AG04450 (cell line): ENCODE data around the gene TAF11L2. TPM values are rescaled to one million over a fixed set of nuclear protein-coding genes. Genes with fewer than 3 reads are reported as not detected.
"Not testable (repeated sequence)": the region's sequence is repeated elsewhere in the genome, so short reads cannot be mapped to it uniquely, and the experiment has no call there.

Experiments used
- CTCF ChIA-PET: fragments of 300-600, 350-600 bp; formaldehyde crosslinking; extraction: SDS; loops from one replicate; lab custom pipeline; 2022; ENCODE audit warnings: antibody characterized with exemption, inconsistent platforms; lab: Charles Lee
- POLR2A ChIA-PET: fragments of 350-600 bp; formaldehyde crosslinking; extraction: SDS; loops from one replicate; lab custom pipeline; 2021; ENCODE audit warnings: antibody characterized with exemption, inconsistent platforms; lab: Yijun Ruan, JAX
- DNase-seq: peaks from one replicate; pipeline ENCODE4 v3.0.0-alpha.2; 2011; ENCODE audit warnings: low read depth, low spot score
- H3K27ac ChIP-seq: one replicate; pipeline ENCODE4 v1.5.1; 2012; ENCODE audit warnings: low read depth, low read length, control low read depth
- H3K27me3 ChIP-seq: one replicate; pipeline ENCODE4 v1.6.0; 2012; ENCODE audit warnings: low read length; ENCODE audit not compliant: control insufficient read depth, insufficient read depth
- H3K4me3 ChIP-seq: 2 replicates; pipeline ENCODE4 v1.5.1; 2011; ENCODE audit warnings: mild to moderate bottlenecking, low read depth, low read length, control low read depth
- H3K9me3 ChIP-seq: 2 replicates; pipeline ENCODE4 v1.5.1; 2012; ENCODE audit warnings: low read length; ENCODE audit not compliant: control insufficient read depth, insufficient read depth
- CTCF ChIP-seq: IDR thresholded peaks from 2 replicates; pipeline ENCODE4 v1.5.1; 2011; ENCODE audit warnings: low read depth, low read length, control low read depth, inconsistent platforms
- polyA plus RNA-seq: library from polyadenylated mRNA; depleted of rRNA; stranded (reverse); fragments of >200 nt; gene quantifications from 2 replicates; pipeline ENCODE4 v1.2.3, GENCODE V29; 2011

Gene TAF11L2
- polyA plus RNA-seq, 1 experiment, result not detected

GRCh38 chr5:17481378-17481777 is 16.7 kb upstream of the TAF11L2 start:
- no peak for TF ChIP-seq CTCF
- H3K27ac ChIP-seq, result no peak overlapping the region
- H3K9me3 ChIP-seq, result no peaks in the 10 kb centered on the region
- CTCF ChIA-PET, result no interaction called here
- no peak for DNase-seq
- peaks cover 4% of the 10 kb centered on the region for H3K27me3 ChIP-seq
- POLR2A ChIA-PET, result no interaction called here
- H3K4me3 ChIP-seq, result no peak overlapping the region

GRCh38 chr5:17482790-17483189 is 15.2 kb upstream of the TAF11L2 start:
- H3K27ac ChIP-seq, result no peak overlapping the region
- no peak for TF ChIP-seq CTCF
- no peak for DNase-seq
- H3K9me3 ChIP-seq, result no peaks in the 10 kb centered on the region
- no peak overlapping the region for H3K4me3 ChIP-seq
- CTCF ChIA-PET, result no interaction called here
- H3K27me3 ChIP-seq, result peaks cover 4% of the 10 kb centered on the region
- POLR2A ChIA-PET, result interaction anchor here (0.7 kb wide), 1 partner anchor 168 kb away, joined by 6 read pairs; no protein-coding TSS in a partner anchor

- POLR2A ChIA-PET, H3K27ac ChIP-seq, CTCF ChIA-PET: not testable (repeated sequence)
Measured at GRCh38 chr5:17486464-17487173, 11.4 kb upstream of the TAF11L2 start.

GRCh38 chr5:17487174-17487512 is 10.9 kb upstream of the TAF11L2 start:
- POLR2A ChIA-PET, result no interaction called here

More at GRCh38 chr5:17486464-17487173, 11.4 kb upstream of the TAF11L2 start:
- H3K4me3 ChIP-seq, DNase-seq, H3K9me3 ChIP-seq, H3K27me3 ChIP-seq: not testable (repeated sequence)

GRCh38 chr5:17491257-17491656 is 6.8 kb upstream of the TAF11L2 start:
- DNase-seq, POLR2A ChIA-PET, H3K9me3 ChIP-seq, H3K4me3 ChIP-seq, H3K27ac ChIP-seq, H3K27me3 ChIP-seq: not testable (repeated sequence)
- CTCF ChIA-PET, result interaction anchor here (0.7 kb wide), 1 partner anchor 242 kb away, joined by 3 read pairs; no protein-coding TSS in a partner anchor

More at GRCh38 chr5:17487174-17487512, 10.9 kb upstream of the TAF11L2 start:
- Histone ChIP-seq H3K9me3 (peaks cover 7% of the 10 kb centered on the region; the same call in 1 of the 2 replicates), H3K27ac (no peak overlapping the region), H3K4me3 (no peak overlapping the region), H3K27me3 (peaks cover 5% of the 10 kb centered on the region)
- no peak for DNase-seq
- no peak for TF ChIP-seq CTCF
- CTCF ChIA-PET, result no interaction called here

- CTCF ChIA-PET, result no interaction called here
- Histone ChIP-seq H3K27me3 (peaks cover 3% of the 10 kb centered on the region), H3K9me3 (peaks cover 7% of the 10 kb centered on the region; the same call in 1 of the 2 replicates), H3K4me3 (no peak overlapping the region), H3K27ac (no peak overlapping the region)
- POLR2A ChIA-PET, result no interaction called here
- no peak for DNase-seq
- no peak for TF ChIP-seq CTCF
Measured at GRCh38 chr5:17492770-17493169, 5.3 kb upstream of the TAF11L2 start.
